ENCODE data around the gene TAX1BP3. TPM values are rescaled to one million over a fixed set of nuclear protein-coding genes. Genes with fewer than 3 reads are reported as not detected.

TAX1BP3 gene
- total and polyA plus RNA-seq, 2 of the 13 experiments (the other 11 are each of a cell fraction or from before 2014, with no cell fraction given): 16.7 to 45.1 TPM

DNA sequence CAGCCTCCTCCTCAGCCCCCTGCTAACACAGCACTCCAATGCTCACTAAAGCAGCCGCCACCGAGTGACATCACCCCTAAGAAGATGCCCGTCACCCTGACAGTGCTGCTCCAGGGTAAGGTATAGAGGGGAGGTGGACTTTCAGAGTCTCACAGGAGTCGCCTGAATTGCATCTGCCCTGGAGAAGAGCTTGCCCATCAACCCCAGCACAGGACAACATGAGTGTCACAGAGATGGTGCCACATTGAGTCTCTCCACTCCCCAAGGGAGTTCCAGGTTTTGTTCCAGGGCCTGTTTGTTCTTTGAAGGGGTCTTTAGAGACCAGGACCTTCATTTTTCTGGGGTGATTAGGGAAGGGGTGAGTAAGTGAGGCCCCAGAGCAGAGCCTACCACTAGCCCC is 29.8 kb upstream of the TAX1BP3 start:
- H3K4me2 ChIP-seq (ENCODE audit: low read depth, low read length): no peak overlapping the region
- peaks cover 0 to 35% of the 10 kb centered on the region in 2 experiments; a peak in 2 of 5 replicates for H3K27me3 ChIP-seq (ENCODE audit: control insufficient read depth in 1 of 2, insufficient read depth in 2 of 2, low read length in 2 of 2)
- H3K79me2 ChIP-seq (ENCODE audit: insufficient read depth, low read length): no peaks in the 10 kb centered on the region
- no peak overlapping the region for H2AFZ ChIP-seq (ENCODE audit: low read length)
- TF ChIP-seq SP5 (CRISPR knock-in tag; IDR thresholded peaks at IDR 0.05; ENCODE audit: borderline replicate concordance, low read depth) (no peak), CREB1 (IDR thresholded peaks at IDR 0.05) (0 out of 2 replicates have a peak, but pooled peaks have one; percentile 4), CREB1 (CRISPR knock-in tag; IDR thresholded peaks at IDR 0.05) (no peak), ARNTL (CRISPR knock-in tag; IDR thresholded peaks at IDR 0.05) (no peak), ZNF343 (CRISPR knock-in tag; IDR thresholded peaks at IDR 0.05) (peak; percentile 100)
- TF ChIP-seq, protein P1, sequence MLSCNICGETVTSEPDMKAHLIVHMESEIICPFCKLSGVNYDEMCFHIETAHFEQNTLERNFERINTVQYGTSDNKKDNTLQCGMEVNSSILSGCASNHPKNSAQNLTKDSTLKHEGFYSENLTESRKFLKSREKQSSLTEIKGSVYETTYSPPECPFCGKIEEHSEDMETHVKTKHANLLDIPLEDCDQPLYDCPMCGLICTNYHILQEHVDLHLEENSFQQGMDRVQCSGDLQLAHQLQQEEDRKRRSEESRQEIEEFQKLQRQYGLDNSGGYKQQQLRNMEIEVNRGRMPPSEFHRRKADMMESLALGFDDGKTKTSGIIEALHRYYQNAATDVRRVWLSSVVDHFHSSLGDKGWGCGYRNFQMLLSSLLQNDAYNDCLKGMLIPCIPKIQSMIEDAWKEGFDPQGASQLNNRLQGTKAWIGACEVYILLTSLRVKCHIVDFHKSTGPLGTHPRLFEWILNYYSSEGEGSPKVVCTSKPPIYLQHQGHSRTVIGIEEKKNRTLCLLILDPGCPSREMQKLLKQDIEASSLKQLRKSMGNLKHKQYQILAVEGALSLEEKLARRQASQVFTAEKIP (CRISPR knock-in tag; IDR thresholded peaks at IDR 0.05; ENCODE audit: borderline replicate concordance): no peak
- peaks cover 17% of the 10 kb centered on the region for H3K4me1 ChIP-seq (ENCODE audit: insufficient read depth, low read length)
- CTCF ChIA-PET (ENCODE audit: low intra/inter-chr PET ratio, low total read pairs): no interaction called here
- POLR2A ChIA-PET: no interaction called here
- H3K9me3 ChIP-seq (ENCODE audit: low read length): peaks cover 12% of the 10 kb centered on the region
- no peak for DNase-seq (ENCODE audit: low spot score)
- H3K9ac ChIP-seq (ENCODE audit: insufficient read depth, low read depth, low read length): no peak overlapping the region
- FAIRE-seq: no peak
- H3K36me3 ChIP-seq (replicated peaks in 1 of 2; ENCODE audit: control insufficient read depth in 1 of 2, insufficient read depth in 2 of 2, low read length in 2 of 2): no peaks in the 10 kb centered on the region
- no peaks in the 10 kb centered on the region for H4K20me1 ChIP-seq (ENCODE audit: insufficient read depth, low read length)
- WGBS (ENCODE audit: low lambda C conversion rate): 41% methylated on average over 4 of the region's 4 CpGs
- H3K4me3 ChIP-seq (replicated peaks in 1 of 3; ENCODE audit: insufficient read depth in 1 of 3, low read depth in 2 of 3, low read length in 3 of 3): no peak overlapping the region
- in situ Hi-C loops (cut with HindIII; ENCODE audit: extremely low pct_ligation_motif_present, low pct_unique_long_range_greater_than_20kb) (no loop called here), intact Hi-C loops (cut with micrococcal nuclease; ENCODE audit: unreplicated experiment) (no loop called here)
- ATAC-seq: no peak
- BruUV-seq (replicated peaks): no TSS peak
- no peak overlapping the region for H3K27ac ChIP-seq (ENCODE audit: extremely low read length, insufficient read depth, low read length)

DNA sequence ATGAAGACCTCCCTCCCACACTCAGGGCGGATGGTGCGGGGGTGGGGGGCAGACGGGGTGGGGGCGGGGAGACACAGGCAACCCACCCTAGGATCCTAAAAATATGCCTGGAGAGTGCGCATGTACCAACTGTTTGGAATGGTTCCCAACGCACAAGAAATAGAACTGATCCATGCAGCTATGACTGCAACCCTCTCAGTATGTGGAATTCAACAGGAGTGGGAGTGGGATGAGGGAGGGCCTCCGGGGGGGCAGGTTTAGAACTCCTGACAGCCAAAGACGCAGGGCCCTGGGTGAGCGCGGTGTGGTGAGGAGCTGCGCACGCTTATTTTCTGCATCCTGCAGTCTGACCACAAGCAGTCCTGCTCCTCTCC is 28.7 kb upstream of the TAX1BP3 start:
- no peak for DNase-seq (ENCODE audit: low spot score)
- intact Hi-C loops (cut with micrococcal nuclease; ENCODE audit: unreplicated experiment) (no loop called here), in situ Hi-C loops (cut with HindIII; ENCODE audit: extremely low pct_ligation_motif_present, low pct_unique_long_range_greater_than_20kb) (no loop called here)
- H3K27ac ChIP-seq (ENCODE audit: extremely low read length, insufficient read depth, low read length): no peak overlapping the region
- no peaks in the 10 kb centered on the region for H3K36me3 ChIP-seq (replicated peaks in 1 of 2; ENCODE audit: control insufficient read depth in 1 of 2, insufficient read depth in 2 of 2, low read length in 2 of 2)
- FAIRE-seq: no peak
- H3K79me2 ChIP-seq (ENCODE audit: insufficient read depth, low read length): no peaks in the 10 kb centered on the region
- ATAC-seq: no peak
- ChIA-PET POLR2A (no interaction called here), CTCF (ENCODE audit: low intra/inter-chr PET ratio, low total read pairs) (no interaction called here)
- H3K9ac ChIP-seq (ENCODE audit: insufficient read depth, low read depth, low read length): no peak overlapping the region
- H3K4me3 ChIP-seq (replicated peaks in 1 of 3; ENCODE audit: insufficient read depth in 1 of 3, low read depth in 2 of 3, low read length in 3 of 3): no peak overlapping the region
- H3K4me1 ChIP-seq (ENCODE audit: insufficient read depth, low read length): peaks cover 17% of the 10 kb centered on the region
- H3K4me2 ChIP-seq (ENCODE audit: low read depth, low read length): no peak overlapping the region
- H4K20me1 ChIP-seq (ENCODE audit: insufficient read depth, low read length): no peaks in the 10 kb centered on the region
- peaks cover 0 to 35% of the 10 kb centered on the region in 2 experiments; a peak in 2 of 5 replicates for H3K27me3 ChIP-seq (ENCODE audit: control insufficient read depth in 1 of 2, insufficient read depth in 2 of 2, low read length in 2 of 2)
- H3K9me3 ChIP-seq (ENCODE audit: low read length): peaks cover 12% of the 10 kb centered on the region
- no TSS peak for BruUV-seq (replicated peaks)
- WGBS (ENCODE audit: low lambda C conversion rate): 59% methylated on average over 12 of the region's 12 CpGs
- H2AFZ ChIP-seq (ENCODE audit: low read length): no peak overlapping the region
- TF ChIP-seq NR2C2 (CRISPR knock-in tag; IDR thresholded peaks at IDR 0.05; ENCODE audit: borderline replicate concordance) (no peak), ZNF121 (CRISPR knock-in tag; IDR thresholded peaks at IDR 0.05) (no peak), ZFP1 (CRISPR knock-in tag; IDR thresholded peaks at IDR 0.05) (no peak), NRL (CRISPR knock-in tag; IDR thresholded peaks at IDR 0.05; ENCODE audit: borderline replicate concordance) (no peak), ZNF501 (CRISPR knock-in tag; IDR thresholded peaks at IDR 0.05) (no peak), RFXANK (CRISPR knock-in tag; IDR thresholded peaks at IDR 0.05) (no peak), ATF1 (CRISPR knock-in tag; IDR thresholded peaks at IDR 0.05) (no peak), ZNF530 (CRISPR knock-in tag; IDR thresholded peaks at IDR 0.05; ENCODE audit: low read depth) (no peak)
- TF ChIP-seq, protein P2, sequence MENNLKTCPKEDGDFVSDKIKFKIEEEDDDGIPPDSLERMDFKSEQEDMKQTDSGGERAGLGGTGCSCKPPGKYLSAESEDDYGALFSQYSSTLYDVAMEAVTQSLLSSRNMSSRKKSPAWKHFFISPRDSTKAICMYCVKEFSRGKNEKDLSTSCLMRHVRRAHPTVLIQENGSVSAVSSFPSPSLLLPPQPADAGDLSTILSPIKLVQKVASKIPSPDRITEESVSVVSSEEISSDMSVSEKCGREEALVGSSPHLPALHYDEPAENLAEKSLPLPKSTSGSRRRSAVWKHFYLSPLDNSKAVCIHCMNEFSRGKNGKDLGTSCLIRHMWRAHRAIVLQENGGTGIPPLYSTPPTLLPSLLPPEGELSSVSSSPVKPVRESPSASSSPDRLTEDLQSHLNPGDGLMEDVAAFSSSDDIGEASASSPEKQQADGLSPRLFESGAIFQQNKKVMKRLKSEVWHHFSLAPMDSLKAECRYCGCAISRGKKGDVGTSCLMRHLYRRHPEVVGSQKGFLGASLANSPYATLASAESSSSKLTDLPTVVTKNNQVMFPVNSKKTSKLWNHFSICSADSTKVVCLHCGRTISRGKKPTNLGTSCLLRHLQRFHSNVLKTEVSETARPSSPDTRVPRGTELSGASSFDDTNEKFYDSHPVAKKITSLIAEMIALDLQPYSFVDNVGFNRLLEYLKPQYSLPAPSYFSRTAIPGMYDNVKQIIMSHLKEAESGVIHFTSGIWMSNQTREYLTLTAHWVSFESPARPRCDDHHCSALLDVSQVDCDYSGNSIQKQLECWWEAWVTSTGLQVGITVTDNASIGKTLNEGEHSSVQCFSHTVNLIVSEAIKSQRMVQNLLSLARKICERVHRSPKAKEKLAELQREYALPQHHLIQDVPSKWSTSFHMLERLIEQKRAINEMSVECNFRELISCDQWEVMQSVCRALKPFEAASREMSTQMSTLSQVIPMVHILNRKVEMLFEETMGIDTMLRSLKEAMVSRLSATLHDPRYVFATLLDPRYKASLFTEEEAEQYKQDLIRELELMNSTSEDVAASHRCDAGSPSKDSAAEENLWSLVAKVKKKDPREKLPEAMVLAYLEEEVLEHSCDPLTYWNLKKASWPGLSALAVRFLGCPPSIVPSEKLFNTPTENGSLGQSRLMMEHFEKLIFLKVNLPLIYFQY (CRISPR knock-in tag; IDR thresholded peaks at IDR 0.05; ENCODE audit: borderline replicate concordance): no peak
